ENCODE results near the gene FAM131A.

The FAM131A gene

DNA sequence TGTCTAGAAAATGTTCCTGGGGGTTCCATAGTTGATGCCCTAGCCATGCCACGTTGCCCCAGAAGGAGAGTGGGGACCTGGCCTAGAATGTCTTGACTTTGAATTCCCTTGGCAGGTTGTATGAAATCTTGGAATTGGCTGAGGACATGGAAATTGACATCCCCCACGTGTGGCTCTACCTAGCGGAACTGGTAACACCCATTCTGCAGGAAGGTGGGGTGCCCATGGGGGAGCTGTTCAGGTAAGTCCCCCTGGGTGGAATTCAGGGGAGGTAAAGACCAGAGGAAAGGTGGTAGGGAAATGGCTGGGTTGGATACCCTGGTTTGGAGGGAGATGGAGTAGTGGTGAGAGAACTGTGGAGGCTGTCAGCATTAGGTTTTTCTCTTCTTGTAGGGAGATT lies 8.9 kb upstream of the FAM131A start:
- ChIA-PET POLR2A (interaction anchor here (0.7 kb wide), 1 partner anchor 8 kb away, joined by 3 read pairs; no protein-coding TSS in a partner anchor), CTCF (no interaction called here)
- TF ChIP-seq ZNF133 (tag by site-specific recombination; IDR thresholded peaks at IDR 0.05) (no peak), GLIS2 (tag by site-specific recombination; IDR thresholded peaks at IDR 0.05) (peak; percentile 31; the same call in 1 of the 2 replicates)
- H3K9me3 ChIP-seq (ENCODE audit: control insufficient read depth, insufficient read depth, low read depth, low read length): no peaks in the 10 kb centered on the region
- peaks cover 36 to 99% of the 10 kb centered on the region in 2 experiments for H3K36me3 ChIP-seq (ENCODE audit: control insufficient read depth in 2 of 2, insufficient read depth in 1 of 2, low read length in 2 of 2)
- no peak overlapping the region for H3K27ac ChIP-seq (ENCODE audit: extremely low read depth, low read depth, low read length)
- no peaks in the 10 kb centered on the region for H3K4me1 ChIP-seq (ENCODE audit: control insufficient read depth, insufficient read depth, low read length)
- H3K4me3 ChIP-seq (ENCODE audit: low read depth, low read length): no peak overlapping the region

DNA sequence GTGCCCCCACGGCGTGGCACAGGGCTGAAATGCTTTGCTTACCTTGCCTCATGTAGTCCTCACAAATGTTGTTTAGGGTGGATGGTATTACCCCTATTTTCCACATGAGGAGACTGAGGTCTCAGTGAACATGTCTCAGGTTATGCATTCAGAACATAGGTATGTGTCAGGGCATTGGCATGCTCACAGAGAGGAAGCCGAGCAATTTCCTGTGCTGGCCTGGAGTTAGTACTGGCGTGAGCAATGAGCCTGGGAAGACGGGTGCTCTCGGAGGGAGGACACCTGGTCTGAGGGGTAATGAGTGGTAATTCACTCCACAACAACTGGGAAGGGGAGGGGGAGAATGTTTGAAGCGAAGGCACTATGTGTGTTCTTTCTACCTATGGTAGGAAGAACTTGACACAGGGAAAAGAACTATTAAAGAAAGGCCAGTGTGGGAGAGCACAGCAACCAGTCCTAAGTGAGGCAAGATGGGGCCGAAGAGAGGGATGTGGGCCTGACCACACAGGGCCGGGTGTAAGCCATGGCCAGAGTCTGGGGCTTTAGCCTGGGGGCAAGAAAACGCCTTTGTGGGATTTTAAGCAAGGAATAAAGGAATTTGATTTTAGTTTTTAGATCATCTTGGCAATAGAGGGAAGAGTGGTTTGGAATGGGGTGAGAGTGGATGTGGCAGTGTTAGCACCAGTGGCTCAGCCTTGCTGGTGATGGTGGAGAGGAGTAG lies 4.9 kb upstream of the FAM131A start:
- ChIA-PET POLR2A (interaction anchor here (1.4 kb wide), 1 partner anchor 17 kb away, joined by 4 read pairs; no protein-coding TSS in a partner anchor), CTCF (no interaction called here)
- no peak overlapping the region for H3K4me3 ChIP-seq (ENCODE audit: low read depth, low read length)
- H3K36me3 ChIP-seq (ENCODE audit: control insufficient read depth in 2 of 2, insufficient read depth in 1 of 2, low read length in 2 of 2): peaks cover 18 to 84% of the 10 kb centered on the region in 2 experiments
- no peak overlapping the region for H3K27ac ChIP-seq (ENCODE audit: extremely low read depth, low read depth, low read length)
- H3K4me1 ChIP-seq (ENCODE audit: control insufficient read depth, insufficient read depth, low read length): no peaks in the 10 kb centered on the region
- no peaks in the 10 kb centered on the region for H3K9me3 ChIP-seq (ENCODE audit: control insufficient read depth, insufficient read depth, low read depth, low read length)
- TF ChIP-seq IKZF3 (tag by site-specific recombination; IDR thresholded peaks at IDR 0.05) (0 out of 2 replicates have a peak, but pooled peaks have one; percentile 11), PRDM1 (tag by site-specific recombination; IDR thresholded peaks at IDR 0.05) (peak; percentile 64), ZNF660 (tag by site-specific recombination; IDR thresholded peaks at IDR 0.05) (no peak), ZBTB17 (tag by site-specific recombination; IDR thresholded peaks at IDR 0.05) (0 out of 2 replicates have a peak, but pooled peaks have one; percentile 19)

DNA sequence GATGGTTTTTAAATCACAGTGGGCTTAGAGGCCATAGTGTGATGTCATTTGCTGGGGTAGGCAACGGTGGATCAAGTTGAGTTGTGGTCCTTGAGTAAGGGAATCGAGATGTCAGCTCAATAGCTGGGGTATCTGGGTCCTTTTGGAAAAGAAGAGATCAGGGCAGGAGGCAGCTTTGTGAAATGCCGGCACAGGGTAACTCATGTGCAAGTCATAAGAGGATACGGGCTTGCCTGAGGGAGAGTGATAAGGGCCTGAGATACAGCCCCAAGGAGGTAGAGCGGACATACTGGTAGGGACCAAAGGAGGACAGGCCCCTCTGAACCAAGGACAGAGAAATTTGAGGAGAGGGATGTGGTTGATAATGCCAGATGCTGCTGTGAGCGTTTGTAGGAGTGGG lies 4.2 kb upstream of the FAM131A start:
- POLR2A ChIA-PET: interaction anchor here (1.4 kb wide), 1 partner anchor 18 kb away, joined by 4 read pairs; no protein-coding TSS in a partner anchor
- H3K36me3 ChIP-seq (ENCODE audit: control insufficient read depth in 2 of 2, insufficient read depth in 1 of 2, low read length in 2 of 2): peaks cover 18 to 80% of the 10 kb centered on the region in 2 experiments
- H3K4me1 ChIP-seq (ENCODE audit: control insufficient read depth, insufficient read depth, low read length): no peaks in the 10 kb centered on the region
- no peak overlapping the region for H3K4me3 ChIP-seq (ENCODE audit: low read depth, low read length)
- CTCF ChIA-PET: no interaction called here
- no peak overlapping the region for H3K27ac ChIP-seq (ENCODE audit: extremely low read depth, low read depth, low read length)
- H3K9me3 ChIP-seq (ENCODE audit: control insufficient read depth, insufficient read depth, low read depth, low read length): no peaks in the 10 kb centered on the region
- TF ChIP-seq, protein P1, sequence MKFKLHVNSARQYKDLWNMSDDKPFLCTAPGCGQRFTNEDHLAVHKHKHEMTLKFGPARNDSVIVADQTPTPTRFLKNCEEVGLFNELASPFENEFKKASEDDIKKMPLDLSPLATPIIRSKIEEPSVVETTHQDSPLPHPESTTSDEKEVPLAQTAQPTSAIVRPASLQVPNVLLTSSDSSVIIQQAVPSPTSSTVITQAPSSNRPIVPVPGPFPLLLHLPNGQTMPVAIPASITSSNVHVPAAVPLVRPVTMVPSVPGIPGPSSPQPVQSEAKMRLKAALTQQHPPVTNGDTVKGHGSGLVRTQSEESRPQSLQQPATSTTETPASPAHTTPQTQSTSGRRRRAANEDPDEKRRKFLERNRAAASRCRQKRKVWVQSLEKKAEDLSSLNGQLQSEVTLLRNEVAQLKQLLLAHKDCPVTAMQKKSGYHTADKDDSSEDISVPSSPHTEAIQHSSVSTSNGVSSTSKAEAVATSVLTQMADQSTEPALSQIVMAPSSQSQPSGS (tag by site-specific recombination; IDR thresholded peaks at IDR 0.05; ENCODE audit: low read depth): 0 out of 2 replicates have a peak, but pooled peaks have one; percentile 3
- TF ChIP-seq ZSCAN16 (tag by site-specific recombination; IDR thresholded peaks at IDR 0.05) (no peak), ZNF777 (tag by site-specific recombination; IDR thresholded peaks at IDR 0.05; ENCODE audit: borderline replicate concordance) (no peak)

DNA sequence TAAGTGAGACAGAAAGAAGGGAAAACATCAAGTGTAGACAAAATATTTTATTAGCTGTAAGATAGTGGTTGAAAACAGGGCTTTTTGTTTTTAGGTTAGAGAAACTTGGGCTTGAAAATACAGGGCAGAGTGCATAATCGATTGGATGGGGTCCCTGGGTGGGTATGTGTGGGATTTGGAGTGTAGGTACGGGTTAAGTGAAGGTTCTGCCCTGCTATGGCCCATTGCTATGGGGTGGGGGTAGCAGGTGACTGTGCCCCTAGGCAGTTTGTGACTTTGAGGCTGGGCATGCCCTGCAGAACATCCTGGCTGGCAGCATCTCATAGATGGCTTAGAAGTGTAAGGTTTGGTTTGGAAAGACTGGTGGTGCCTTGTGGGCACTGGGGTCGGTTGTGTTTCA lies 3.7 kb upstream of the FAM131A start:
- POLR2A ChIA-PET: interaction anchor here (1.4 kb wide), 1 partner anchor 18 kb away, joined by 4 read pairs; no protein-coding TSS in a partner anchor
- no peaks in the 10 kb centered on the region for H3K4me1 ChIP-seq (ENCODE audit: control insufficient read depth, insufficient read depth, low read length)
- TF ChIP-seq, protein P2, sequence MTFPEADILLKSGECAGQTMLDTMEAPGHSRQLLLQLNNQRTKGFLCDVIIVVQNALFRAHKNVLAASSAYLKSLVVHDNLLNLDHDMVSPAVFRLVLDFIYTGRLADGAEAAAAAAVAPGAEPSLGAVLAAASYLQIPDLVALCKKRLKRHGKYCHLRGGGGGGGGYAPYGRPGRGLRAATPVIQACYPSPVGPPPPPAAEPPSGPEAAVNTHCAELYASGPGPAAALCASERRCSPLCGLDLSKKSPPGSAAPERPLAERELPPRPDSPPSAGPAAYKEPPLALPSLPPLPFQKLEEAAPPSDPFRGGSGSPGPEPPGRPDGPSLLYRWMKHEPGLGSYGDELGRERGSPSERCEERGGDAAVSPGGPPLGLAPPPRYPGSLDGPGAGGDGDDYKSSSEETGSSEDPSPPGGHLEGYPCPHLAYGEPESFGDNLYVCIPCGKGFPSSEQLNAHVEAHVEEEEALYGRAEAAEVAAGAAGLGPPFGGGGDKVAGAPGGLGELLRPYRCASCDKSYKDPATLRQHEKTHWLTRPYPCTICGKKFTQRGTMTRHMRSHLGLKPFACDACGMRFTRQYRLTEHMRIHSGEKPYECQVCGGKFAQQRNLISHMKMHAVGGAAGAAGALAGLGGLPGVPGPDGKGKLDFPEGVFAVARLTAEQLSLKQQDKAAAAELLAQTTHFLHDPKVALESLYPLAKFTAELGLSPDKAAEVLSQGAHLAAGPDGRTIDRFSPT (tag by site-specific recombination; IDR thresholded peaks at IDR 0.05): peak; percentile 45; the same call in 1 of the 2 replicates
- TF ChIP-seq KLF1 (tag by site-specific recombination; IDR thresholded peaks at IDR 0.05): no peak
- peak; percentile 26; the same call in 1 of the 2 replicates for TF ChIP-seq ZNF600 (tag by site-specific recombination; IDR thresholded peaks at IDR 0.05)
- H3K36me3 ChIP-seq (ENCODE audit: control insufficient read depth in 2 of 2, insufficient read depth in 1 of 2, low read length in 2 of 2): peaks cover 18 to 75% of the 10 kb centered on the region in 2 experiments
- no peak overlapping the region for H3K4me3 ChIP-seq (ENCODE audit: low read depth, low read length)
- CTCF ChIA-PET: no interaction called here
- H3K27ac ChIP-seq (ENCODE audit: extremely low read depth, low read depth, low read length): no peak overlapping the region
- H3K9me3 ChIP-seq (ENCODE audit: control insufficient read depth, insufficient read depth, low read depth, low read length): no peaks in the 10 kb centered on the region
